Pancreas (tissue), 10 donors: ENCODE results near the gene PSME1. TPM values are rescaled to one million over a fixed set of nuclear protein-coding genes. Genes with fewer than 3 reads are reported as not detected.
A peak's percentile ranks its signal among the peaks of the same experiment; 100 is the strongest.

Experiments used
- ATAC-seq, 4 donors: fragments of 200-7000 bp; cut with Tn5 transposase; one replicate each; pipeline versions ENCODE4 v1.8.0 to v1.9.1; 2020; ENCODE audit warnings: mild to moderate bottlenecking in 4 of 4, moderate library complexity in 4 of 4
- DNase-seq, 6 donors: peaks; one replicate each; pipeline ENCODE4 v3.0.0-alpha.2; 2020
- FAIRE-seq: peaks from 2 replicates; lab custom pipeline; 2012; peaks lifted over from hg19 to GRCh38; lab: Jason Lieb, UNC
- H3K27ac ChIP-seq, 4 donors: fragments of 200-600 bp; sonication (generic); 1 replicate in 3 of 4; 2 replicates in 1 of 4; pipeline versions ENCODE4 v1.5.0 to v1.8.0; 2020
- H3K27me3 ChIP-seq, 4 donors: fragments of 200-600 bp; one replicate each; pipeline ENCODE4 v1.8.0; 2021
- H3K36me3 ChIP-seq, 3 donors: fragments of 200-600 bp; sonication (generic) in 1 of 3; one replicate each; pipeline versions ENCODE4 v1.5.0 to v1.8.0; 2020 to 2021
- H3K4me1 ChIP-seq, 3 donors: fragments of 200-600 bp; one replicate each; pipeline ENCODE4 v1.8.0; 2021
- H3K4me3 ChIP-seq, 4 donors: fragments of 200-600 bp; sonication (generic) in 2 of 4; one replicate each; pipeline versions ENCODE4 v1.5.0 to v1.8.0; 2020 to 2021
- H3K9me3 ChIP-seq, 4 donors: fragments of 200-600 bp; one replicate each; pipeline ENCODE4 v1.8.0; 2021
- WGBS, 2 donors: extraction: QIAGEN DNeasy Blood & Tissue Kit; methylation state at CpG; one replicate each; pipeline ENCODE4 v1.1.7; 2013; 5-methylcytosine and 5-hydroxymethylcytosine counted together
- intact Hi-C, 3 donors: fragments of 100-400 bp; cut with DNase I; formaldehyde crosslinking; loops; one replicate each; pipeline versions ENCODE4 v1.11.1 to v1.14.2; 2022
- polyA plus RNA-seq, 2 donors: library from polyadenylated mRNA; stranded (reverse); fragments of 200-250 nt; gene quantifications; one replicate each; pipeline ENCODE4 v1.2.3, GENCODE V29; 2013
- total RNA-seq, 6 donors: library from RNA; stranded (reverse); fragmentation: NEBNext Ultra II Directional in 4 of 6; extraction: Animal tissue kit (Norgen Biotek cat#: 25700) in 4 of 6; gene quantifications; one replicate each; pipeline versions ENCODE4 v1.2.1 to v1.2.4, GENCODE V29; 2021 to 2023
- TF ChIP-seq, protein P1 (sequence below), 4 donors: fragments of 200-600 bp; sonication (generic) in 3 of 4; IDR thresholded peaks; one replicate each; pipeline versions ENCODE4 v1.5.0 to v1.8.0; 2021; ENCODE audit warnings: antibody characterized with exemption in 4 of 4
- donor health status: healthy with polysubstance abuse.
- donor health status: DM: no; HTN: no; CAD: no; lungs with moderate emphysema.
- donor health status: DM: no; HTN: no; CAD: no.
- donor health status: control.
- donor health status: control.
- donor health status: Bipolar disorder and iron deficiency.
- donor health status: DM: yes; HTN: yes; CAD: no.
- donor health status: DM: no; HTN: no; CAD: no.
- donor health status: DM: no; HTN: no; CAD: no.
- donor health status: DM: yes; HTN: yes; CAD: no.

Gene PSME1
- total and polyA plus RNA-seq, 8 donors: 46.4 to 132 (median 84.6) TPM

DNA sequence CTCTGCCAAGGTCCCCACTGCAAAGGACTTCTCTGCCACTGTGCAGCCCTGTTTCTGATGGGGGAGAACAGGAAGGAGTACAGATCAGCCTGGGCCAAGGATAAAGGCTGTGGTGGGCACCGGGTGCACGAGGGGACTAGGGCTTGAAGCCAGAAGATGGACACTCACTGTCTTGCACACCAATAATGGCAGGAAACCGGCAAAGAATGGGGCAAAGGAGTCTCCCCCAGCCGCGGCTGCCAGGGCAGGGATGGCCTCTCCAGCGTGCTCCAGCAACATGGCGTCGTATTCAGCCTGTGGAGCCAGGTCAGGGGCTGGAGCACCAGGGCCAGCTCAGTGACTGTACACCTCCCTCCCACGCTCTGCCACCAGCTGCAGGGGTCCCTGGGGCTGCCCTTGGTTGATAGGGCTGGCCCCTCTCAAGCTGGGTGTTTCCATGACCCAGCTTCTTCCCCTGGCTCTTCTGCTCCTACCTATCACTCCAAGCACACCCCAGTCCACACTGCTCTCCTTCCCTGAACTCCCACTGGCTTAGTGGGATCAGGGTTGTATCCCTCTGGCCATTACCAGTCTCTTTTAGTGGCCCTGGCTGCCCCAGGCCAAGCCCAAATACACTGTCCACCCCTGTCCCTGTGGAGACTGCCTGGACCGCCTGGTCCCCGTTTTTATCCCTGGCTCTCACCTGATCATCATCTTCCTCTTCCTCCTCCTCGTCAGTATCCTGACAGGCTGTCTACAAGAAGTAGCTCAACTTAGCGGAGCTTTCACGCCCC is 46.3 kb downstream of the PSME1 start:
- WGBS, 2 donors: 87 to 92% methylated on average over 14 of the region's 14 CpGs
- intact Hi-C loops: no loop called here

DNA sequence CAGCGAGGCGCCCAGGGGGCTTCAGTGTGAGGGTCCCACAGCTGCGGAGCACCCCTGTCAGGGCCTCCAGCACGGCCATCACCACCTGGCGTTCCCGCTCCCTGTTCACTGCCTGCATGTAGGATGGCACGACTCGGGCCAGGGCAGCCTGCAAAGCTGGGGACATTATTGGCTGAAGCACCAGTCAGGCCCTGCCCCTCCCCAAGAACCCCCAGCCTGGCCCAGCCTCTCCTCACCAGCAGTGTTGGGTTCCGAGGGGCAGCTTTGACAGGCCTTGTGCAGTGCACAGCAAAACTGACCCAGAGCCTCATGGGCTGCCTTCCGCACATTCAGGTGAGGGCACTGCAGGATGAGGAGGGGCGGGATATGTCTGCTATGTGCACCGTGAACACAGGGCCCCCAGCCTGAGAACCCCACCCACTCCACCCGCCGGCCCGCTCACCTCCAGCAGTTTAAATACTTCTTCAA is 47.1 kb downstream of the PSME1 start:
- WGBS, 2 donors: 87 to 94% methylated on average over 15 of the region's 15 CpGs

More for the DNA sequence above, 46.3 kb downstream of the PSME1 start:
- Histone ChIP-seq H3K4me3 (no peak overlapping the region), H3K27me3 (no peaks in the 10 kb centered on the region), H3K36me3 (peaks cover 3 to 65% (median 44%) of the 10 kb centered on the region in 3 donors), H3K27ac (no peak overlapping the region), H3K4me1 (peaks cover 0 to under 1% (median under 1%) of the 10 kb centered on the region in 3 donors), H3K9me3 (no peaks in the 10 kb centered on the region)
- TF ChIP-seq, protein P1, sequence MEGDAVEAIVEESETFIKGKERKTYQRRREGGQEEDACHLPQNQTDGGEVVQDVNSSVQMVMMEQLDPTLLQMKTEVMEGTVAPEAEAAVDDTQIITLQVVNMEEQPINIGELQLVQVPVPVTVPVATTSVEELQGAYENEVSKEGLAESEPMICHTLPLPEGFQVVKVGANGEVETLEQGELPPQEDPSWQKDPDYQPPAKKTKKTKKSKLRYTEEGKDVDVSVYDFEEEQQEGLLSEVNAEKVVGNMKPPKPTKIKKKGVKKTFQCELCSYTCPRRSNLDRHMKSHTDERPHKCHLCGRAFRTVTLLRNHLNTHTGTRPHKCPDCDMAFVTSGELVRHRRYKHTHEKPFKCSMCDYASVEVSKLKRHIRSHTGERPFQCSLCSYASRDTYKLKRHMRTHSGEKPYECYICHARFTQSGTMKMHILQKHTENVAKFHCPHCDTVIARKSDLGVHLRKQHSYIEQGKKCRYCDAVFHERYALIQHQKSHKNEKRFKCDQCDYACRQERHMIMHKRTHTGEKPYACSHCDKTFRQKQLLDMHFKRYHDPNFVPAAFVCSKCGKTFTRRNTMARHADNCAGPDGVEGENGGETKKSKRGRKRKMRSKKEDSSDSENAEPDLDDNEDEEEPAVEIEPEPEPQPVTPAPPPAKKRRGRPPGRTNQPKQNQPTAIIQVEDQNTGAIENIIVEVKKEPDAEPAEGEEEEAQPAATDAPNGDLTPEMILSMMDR (IDR thresholded peaks at IDR 0.05): no peak
- FAIRE-seq (no peak), DNase-seq (peak in 1 of 6 donors; percentile 40), ATAC-seq (no peak)

DNA sequence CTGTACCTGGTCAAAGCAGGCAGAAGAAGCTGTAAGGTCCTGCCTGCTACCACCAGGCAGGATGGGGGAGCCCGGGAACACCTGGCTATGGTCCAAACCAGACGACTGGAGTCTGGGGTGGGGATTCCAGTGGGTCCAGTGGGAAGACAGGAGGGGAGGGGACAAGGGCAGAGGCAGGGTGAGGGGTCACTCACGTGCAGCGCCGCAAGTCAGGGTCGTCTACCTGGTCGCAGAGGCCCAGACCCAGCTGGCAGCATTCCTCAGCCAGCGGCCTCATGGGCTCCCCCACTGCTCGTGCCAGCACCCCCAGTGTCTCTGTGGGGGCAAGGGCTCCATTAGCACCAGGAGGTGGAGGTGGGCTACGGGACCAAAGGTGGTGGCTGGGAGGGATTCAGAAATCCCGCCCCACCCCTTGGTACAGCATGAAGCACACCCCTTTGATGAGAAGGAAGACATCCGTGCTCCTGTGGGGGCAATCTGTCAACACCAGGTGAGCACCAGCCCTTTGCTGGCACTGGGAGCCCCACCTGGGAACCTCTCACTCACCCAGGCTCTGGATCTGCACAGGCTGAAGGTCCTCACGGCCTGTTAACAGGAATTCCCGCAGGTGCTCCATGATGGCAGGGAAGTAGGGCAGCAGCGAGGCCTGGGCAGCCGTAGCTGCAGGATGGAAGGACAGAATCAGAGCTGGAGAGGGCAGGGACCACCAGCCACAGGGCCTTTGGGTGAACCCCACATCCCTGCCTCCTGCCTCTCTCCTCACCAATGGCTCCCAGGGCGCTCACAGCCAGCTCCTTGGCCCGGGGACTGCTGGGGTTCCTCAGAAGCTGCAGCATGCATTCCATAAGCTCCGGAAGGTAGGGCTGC is 48.3 kb downstream of the PSME1 start:
- intact Hi-C loops: no loop called here
- Histone ChIP-seq H3K4me3 (no peak overlapping the region), H3K27ac (no peak overlapping the region), H3K27me3 (no peaks in the 10 kb centered on the region), H3K4me1 (peaks cover 0 to 11% (median 9%) of the 10 kb centered on the region in 3 donors), H3K36me3 (peaks cover 3 to 55% (median 38%) of the 10 kb centered on the region in 3 donors), H3K9me3 (no peaks in the 10 kb centered on the region)
- WGBS, 2 donors: 86 to 87% methylated on average over 19 of the region's 19 CpGs
- peak in 1 of 6 donors; percentile 66 for DNase-seq
- TF ChIP-seq, protein P1 (IDR thresholded peaks at IDR 0.05): no peak
- no peak for ATAC-seq
- FAIRE-seq: no peak

More for the DNA sequence above, 47.1 kb downstream of the PSME1 start:
- TF ChIP-seq, protein P1 (IDR thresholded peaks at IDR 0.05): no peak
- H3K4me3 ChIP-seq: no peak overlapping the region
- peaks cover 0 to 8% (median 5%) of the 10 kb centered on the region in 3 donors for H3K4me1 ChIP-seq
- intact Hi-C loops: no loop called here
- peak in 1 of 6 donors; percentile 63 for DNase-seq
- no peaks in the 10 kb centered on the region for H3K9me3 ChIP-seq
- no peak for FAIRE-seq
- peaks cover 3 to 63% (median 38%) of the 10 kb centered on the region in 3 donors for H3K36me3 ChIP-seq
- no peak overlapping the region for H3K27ac ChIP-seq
- no peak for ATAC-seq
- no peaks in the 10 kb centered on the region for H3K27me3 ChIP-seq

DNA sequence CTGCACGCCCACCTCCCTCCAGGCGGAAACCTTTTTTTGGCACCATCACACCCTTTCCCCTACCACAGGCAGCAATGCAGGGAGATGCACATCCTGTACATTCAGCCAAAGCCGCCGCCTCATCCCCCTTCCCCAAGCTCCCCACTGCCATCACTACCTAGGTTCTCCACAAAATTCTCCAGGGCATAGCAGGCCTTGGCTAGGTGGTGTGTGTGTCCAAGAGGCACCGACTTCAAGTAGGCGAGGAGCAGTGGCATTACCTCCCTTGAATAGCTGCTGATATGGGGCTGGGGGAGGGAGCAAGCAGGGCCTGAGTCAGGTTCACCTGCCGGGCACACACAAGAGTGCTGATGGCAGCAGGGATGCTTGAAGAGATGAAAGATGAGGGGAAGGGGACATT is 49.0 kb downstream of the PSME1 start:
- 91 to 94% methylated on average over 7 of the region's 7 CpGs for WGBS, 2 donors
- FAIRE-seq: no peak

More for the DNA sequence above, 49.0 kb downstream of the PSME1 start:
- H3K27me3 ChIP-seq: no peaks in the 10 kb centered on the region
- no peak for ATAC-seq
- H3K27ac ChIP-seq: no peak overlapping the region
- DNase-seq: peak in 1 of 6 donors; percentile 26
- peaks cover 3 to 53% (median 34%) of the 10 kb centered on the region in 3 donors for H3K36me3 ChIP-seq
- H3K9me3 ChIP-seq: no peaks in the 10 kb centered on the region
- H3K4me3 ChIP-seq: no peak overlapping the region
- peaks cover 0 to 11% (median 9%) of the 10 kb centered on the region in 3 donors for H3K4me1 ChIP-seq
- intact Hi-C loops: no loop called here
- TF ChIP-seq, protein P1 (IDR thresholded peaks at IDR 0.05): no peak
